ENCODE measurements around the gene DOCK7.

DOCK7 gene

DNA sequence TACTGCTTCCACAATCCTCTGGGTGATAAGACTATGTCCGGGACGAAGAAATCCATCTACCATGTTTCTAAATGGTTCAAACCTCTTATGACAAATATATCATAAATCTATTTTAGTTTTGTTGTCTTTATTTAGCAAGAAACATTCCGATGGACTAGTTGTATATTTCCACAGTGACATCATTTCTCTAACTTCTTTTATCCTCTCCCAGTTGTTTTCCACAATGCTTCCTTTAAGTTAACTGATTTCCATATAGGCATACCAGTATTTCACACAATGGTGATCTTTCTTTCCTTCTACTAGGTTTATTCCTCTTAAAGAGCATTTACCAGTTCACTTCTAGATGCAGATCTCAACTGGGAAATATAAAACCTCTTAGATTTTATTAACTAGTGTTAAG lies 206.5 kb downstream of the DOCK7 start:
- no peak overlapping the region for H3K4me3 ChIP-seq (ENCODE audit: low read depth, low read length)
- TF ChIP-seq, protein P1, sequence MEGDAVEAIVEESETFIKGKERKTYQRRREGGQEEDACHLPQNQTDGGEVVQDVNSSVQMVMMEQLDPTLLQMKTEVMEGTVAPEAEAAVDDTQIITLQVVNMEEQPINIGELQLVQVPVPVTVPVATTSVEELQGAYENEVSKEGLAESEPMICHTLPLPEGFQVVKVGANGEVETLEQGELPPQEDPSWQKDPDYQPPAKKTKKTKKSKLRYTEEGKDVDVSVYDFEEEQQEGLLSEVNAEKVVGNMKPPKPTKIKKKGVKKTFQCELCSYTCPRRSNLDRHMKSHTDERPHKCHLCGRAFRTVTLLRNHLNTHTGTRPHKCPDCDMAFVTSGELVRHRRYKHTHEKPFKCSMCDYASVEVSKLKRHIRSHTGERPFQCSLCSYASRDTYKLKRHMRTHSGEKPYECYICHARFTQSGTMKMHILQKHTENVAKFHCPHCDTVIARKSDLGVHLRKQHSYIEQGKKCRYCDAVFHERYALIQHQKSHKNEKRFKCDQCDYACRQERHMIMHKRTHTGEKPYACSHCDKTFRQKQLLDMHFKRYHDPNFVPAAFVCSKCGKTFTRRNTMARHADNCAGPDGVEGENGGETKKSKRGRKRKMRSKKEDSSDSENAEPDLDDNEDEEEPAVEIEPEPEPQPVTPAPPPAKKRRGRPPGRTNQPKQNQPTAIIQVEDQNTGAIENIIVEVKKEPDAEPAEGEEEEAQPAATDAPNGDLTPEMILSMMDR (IDR thresholded peaks at IDR 0.05; ENCODE audit: low read depth, low read length, missing control alignments), result no peak
- no peak for DNase-seq (ENCODE audit: low read depth)

- no peak overlapping the region for H3K4me3 ChIP-seq (ENCODE audit: low read depth, low read length)
- no peak for DNase-seq (ENCODE audit: low read depth)
- TF ChIP-seq, protein P1 (IDR thresholded peaks at IDR 0.05; ENCODE audit: low read depth, low read length, missing control alignments), result no peak
Measured at GRCh38 chr1:62476525-62477219, 211.5 kb downstream of the DOCK7 start.

GRCh38 chr1:62467092-62467491 lies 221.1 kb downstream of the DOCK7 start:
- no peak for DNase-seq (ENCODE audit: low read depth)
- H3K4me3 ChIP-seq (ENCODE audit: low read depth, low read length), result no peak overlapping the region
- TF ChIP-seq, protein P1 (IDR thresholded peaks at IDR 0.05; ENCODE audit: low read depth, low read length, missing control alignments), result no peak

DNA sequence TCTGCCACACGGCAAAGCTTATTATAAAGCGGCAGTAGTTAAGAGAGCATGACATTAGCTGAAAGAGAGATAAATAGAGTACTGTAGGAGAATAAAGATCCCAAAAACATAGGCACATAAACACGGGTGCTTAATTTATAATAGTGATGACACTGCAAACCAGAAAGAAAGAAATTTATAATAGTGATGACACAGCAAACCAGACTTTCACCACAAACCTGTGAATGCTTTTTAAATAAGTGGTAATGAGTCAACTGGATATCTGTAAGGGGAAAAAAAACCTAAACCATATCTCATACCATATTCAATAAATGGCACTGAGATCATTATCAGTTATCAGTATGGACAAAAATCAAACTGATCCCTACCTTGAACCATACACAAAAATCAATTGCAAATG lies 225.8 kb downstream of the DOCK7 start:
- H3K4me3 ChIP-seq (ENCODE audit: low read depth, low read length), result no peak overlapping the region
- TF ChIP-seq, protein P1 (IDR thresholded peaks at IDR 0.05; ENCODE audit: low read depth, low read length, missing control alignments), result no peak
- DNase-seq (ENCODE audit: low read depth), result no peak

GRCh38 chr1:62457955-62458354 lies 230.2 kb downstream of the DOCK7 start:
- no peak for DNase-seq (ENCODE audit: low read depth)

GRCh38 chr1:62452951-62453350 lies 235.2 kb downstream of the DOCK7 start:
- no peak for DNase-seq (ENCODE audit: low read depth)
- no peak overlapping the region for H3K4me3 ChIP-seq (ENCODE audit: low read depth, low read length)
- TF ChIP-seq, protein P1 (IDR thresholded peaks at IDR 0.05; ENCODE audit: low read depth, low read length, missing control alignments), result no peak

More at GRCh38 chr1:62457955-62458354, 230.2 kb downstream of the DOCK7 start:
- TF ChIP-seq, protein P1 (IDR thresholded peaks at IDR 0.05; ENCODE audit: low read depth, low read length, missing control alignments), result no peak
- no peak overlapping the region for H3K4me3 ChIP-seq (ENCODE audit: low read depth, low read length)

GRCh38 chr1:62450301-62450700 lies 237.9 kb downstream of the DOCK7 start:
- H3K4me3 ChIP-seq (ENCODE audit: low read depth, low read length), result no peak overlapping the region
- DNase-seq (ENCODE audit: low read depth), result no peak
- TF ChIP-seq, protein P1 (IDR thresholded peaks at IDR 0.05; ENCODE audit: low read depth, low read length, missing control alignments), result no peak

Measured in GM12864 (cell line).